HG03575 (cell line): ENCODE data around the gene ZDHHC18.

Experiments used
- ATAC-seq: cut with Tn5 transposase; IDR thresholded peaks from one replicate; pipeline ENCODE4 v1.9.1; 2021; ENCODE audit not compliant: unreplicated experiment, insufficient number of reproducible peaks, low FRiP score; ENCODE audit errors: extremely low read depth

ZDHHC18 gene

DNA sequence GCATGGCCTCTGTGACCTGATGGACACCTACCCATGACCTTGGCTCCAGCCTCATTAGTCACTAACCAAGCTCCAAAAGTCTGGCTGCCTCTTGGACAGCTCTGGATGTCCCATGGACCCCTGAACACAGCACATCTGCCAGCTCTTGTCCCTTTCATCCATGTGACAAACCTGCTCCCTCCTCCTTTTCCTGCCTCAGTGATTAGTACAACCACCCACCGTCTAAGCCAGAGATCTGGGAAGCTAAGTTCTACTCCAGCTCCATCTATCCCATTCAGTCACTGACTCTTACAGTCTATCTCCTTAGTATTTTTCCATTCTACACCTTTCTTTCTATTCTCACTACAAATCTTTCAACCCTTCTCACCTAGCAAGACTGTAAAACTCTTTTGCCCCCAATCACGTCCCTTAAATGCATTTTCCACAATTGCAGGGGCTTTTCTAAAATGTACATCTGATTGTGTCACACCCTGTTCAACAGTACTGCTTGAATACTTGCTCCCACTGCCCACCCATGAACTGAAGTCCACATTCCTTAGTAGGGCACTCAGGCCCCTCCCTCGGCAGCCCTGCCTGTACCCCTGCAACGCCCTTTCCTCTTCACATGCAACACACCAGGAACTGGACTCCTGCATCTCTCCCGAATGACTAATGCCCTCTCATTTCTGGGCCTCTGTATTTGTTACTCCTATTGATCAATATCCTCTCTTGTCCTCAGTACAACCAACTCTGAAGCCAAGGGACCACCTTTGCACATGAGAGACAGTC is 56.4 kb downstream of the ZDHHC18 start:
- ATAC-seq, result no peak

DNA sequence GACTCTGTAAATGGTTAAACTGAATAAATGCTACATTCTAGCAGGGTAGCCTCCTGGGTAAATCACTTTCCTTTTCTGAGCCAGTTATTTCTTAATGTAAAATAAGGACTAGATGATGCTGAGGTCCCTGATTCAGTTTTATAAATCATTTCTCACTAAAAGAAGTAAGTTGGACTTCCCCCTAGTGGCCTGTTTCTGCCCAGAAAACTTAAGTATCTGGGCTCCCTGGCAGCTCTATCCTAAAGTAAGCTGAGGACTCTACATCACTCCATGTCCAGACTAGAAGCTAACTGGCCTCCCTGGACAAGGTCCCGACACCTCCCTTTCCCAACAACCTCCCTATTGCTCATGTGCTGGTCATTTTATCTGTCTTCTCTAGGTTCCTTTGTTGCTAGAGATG is 60.6 kb downstream of the ZDHHC18 start:
- no peak for ATAC-seq

DNA sequence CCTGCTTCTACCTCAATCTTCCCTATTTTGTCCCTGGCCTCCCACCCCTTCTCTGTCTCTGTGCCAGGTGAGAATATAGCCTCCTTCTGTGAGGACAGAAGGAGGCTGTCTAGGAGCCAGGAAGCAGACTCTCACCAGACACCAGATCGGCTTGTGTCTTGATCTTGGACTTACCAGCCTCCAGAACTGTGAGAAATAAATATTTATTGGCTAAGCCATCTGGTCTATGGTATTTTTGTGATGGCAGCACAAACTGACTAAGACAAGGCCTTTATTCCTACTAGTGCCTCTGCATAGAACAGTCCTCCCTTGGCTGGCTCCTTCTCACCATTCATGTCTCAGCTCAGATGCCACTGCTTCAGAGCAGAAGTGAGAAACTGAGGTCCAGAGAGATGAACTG is 61.7 kb downstream of the ZDHHC18 start:
- no peak for ATAC-seq

DNA sequence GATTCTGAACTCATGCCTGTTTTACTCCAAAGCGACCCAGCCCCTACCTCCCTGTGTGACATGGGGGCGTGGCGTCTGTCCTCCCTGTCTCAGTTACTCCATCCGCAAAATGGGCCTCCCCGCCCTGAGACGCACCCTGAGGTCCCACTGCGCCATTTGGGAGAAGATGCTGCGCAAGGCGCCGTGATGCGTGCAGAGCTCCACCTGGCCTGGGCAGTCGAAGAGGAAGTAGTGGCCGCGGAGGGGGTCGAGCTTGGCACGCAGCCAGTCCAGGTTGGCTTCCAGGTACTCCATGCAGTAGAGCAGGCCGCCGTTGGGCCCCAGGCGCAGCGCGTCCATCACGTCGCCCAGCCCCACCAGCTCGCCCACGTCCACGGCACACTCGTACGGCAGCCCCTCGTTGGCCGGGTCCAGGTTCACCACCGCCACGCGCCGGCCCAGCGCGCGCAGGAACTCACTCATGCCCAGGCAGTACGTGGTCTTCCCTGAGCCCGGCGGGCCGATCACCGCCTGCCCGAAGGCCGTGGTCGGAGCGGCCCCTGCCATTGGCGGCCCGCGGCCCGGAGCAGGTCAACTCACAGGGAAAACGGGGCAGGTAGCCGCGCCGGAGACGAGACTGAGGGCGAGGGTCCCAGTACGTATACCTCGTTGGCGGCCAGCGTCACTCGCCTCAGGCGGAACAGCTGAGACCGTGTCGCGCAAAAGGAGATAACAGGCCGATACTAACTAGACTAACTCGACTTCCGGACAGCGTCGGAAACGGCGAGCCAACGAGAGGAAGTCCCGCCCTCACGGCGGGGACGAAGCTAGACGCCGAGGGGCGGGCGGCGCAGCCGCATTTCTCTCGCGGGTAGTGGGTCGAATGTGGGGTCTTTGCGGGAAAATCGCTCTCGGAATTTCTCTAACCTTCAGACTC is 63.3 kb downstream of the ZDHHC18 start, which contains the start of gene GPN2:
Gene GPN2 (minus strand): TSS at position 733 of the 916 bp plus-strand sequence. CDS start 187 bp downstream, at position 546.
- ATAC-seq, result no peak

DNA sequence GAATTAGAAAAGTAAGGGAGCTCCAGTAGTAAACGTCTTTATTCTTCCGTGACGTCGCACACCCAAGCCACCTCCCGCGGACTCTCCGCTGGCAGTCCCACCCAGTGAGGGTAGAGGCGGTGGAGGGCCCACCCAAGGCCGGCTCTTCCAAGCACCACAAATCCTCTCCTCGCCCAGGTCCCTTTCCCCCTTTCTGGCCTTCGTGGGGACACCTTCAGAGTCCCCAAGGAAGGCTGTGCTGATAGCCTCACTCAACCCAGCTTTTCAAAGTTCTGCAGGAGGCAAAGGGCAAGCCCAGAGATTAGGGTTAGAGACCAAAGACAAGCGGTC is 63.9 kb downstream of the ZDHHC18 start:
- no peak for ATAC-seq

- no peak for ATAC-seq
Observed at GRCh38 chr1:26894263-26894662, 67.8 kb downstream of the ZDHHC18 start.

DNA sequence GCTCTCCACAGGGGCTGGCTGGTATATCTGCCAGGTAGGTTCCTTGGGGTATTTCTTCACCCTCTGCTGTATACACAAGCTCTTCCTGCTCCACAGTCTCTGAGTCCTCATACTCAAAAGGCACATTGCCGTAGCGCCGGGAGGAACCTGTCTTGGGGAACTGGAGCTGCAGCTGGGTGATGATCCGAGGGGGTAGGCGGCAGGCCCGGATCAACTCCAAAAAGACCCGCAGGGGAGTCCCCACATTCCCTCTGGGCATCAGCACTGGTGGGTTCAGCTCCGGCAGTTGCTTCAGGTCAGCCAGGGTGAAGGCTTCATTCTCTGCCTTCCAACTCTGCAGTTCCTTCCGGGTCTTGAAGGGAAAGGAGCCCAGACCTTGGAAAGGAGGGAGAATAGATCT is 70.9 kb downstream of the ZDHHC18 start:
- no peak for ATAC-seq

DNA sequence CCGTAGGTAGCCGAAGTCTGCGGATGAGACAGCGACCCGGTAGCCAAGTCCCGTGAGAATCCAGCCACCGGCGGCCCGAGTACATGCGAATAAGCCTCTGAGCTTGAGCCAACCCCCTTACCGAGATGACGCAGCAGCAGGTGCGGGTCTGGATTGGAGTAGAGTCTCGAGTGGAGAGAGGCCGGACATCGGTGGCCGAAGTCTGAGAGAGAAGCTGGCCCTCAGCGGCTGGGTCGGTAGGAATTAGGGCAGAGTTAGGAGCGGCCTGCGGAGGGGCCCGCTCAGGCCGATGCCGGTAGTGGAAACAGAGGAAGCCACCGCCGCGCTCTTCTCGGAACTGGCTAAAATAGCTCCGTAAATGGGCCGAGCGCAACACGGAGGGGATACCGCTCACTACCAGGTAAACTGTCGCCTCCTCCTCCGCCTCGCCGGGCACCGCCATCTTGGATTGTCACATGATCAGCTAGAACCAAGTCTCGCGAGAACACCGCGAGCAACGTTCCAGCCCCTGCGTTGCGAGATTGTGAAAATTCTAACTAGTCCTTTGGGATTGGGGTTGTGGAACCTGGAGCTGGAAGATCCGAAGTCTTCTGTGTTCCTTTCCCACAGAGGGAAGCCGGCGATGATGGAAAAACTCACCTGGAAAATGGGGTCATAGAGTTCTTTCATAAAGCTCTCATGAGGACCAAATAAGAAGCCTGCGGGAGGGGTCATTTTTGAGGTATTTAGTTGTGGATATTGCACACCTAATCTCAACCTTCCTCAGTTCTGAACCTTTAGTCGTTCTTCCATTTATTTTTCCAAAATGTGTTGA is 73.7 kb downstream of the ZDHHC18 start, which contains the start of gene GPATCH3:
Gene GPATCH3 (minus strand): TSS at position 467 of the 814 bp plus-strand sequence. CDS start 25 bp downstream, at position 442.
- ATAC-seq, result no peak

DNA sequence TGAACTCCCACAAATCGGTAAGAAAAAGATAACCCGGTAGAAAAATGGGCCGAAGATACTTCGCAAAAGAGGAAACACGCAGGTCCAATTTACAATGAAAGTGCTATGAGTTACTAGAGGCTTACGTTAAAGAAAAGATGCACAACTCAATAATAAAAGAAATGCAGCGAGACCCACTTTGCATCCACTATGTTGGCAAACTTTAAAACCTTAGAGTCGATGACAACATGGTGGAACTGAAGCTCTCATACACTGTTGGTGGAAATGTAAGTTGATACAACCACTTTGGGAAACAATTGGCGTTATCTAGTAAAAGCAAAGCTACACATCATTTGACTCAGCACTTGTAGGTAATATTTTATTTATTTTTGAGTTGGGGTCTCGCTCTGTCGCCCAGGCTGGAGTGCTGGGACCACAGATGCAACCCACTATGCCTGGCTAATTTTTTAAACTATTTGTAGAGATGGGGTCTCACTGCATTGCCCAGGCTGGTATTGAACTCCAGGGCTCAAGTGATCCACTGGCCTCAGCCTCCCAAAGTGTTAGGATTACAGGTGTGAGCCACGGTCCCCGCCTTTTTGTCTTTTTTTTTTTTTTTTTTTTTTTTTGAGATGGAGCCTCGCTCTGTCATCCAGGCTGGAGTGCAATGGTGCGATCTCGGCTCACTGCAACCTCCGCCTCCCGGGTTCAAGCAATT is 74.5 kb downstream of the ZDHHC18 start:
- ATAC-seq, result no peak
